Loucy (cell line): ENCODE measurements around the gene TXNDC17.

Experiments
- H2AFZ ChIP-seq: fragments of 200-600 bp; sonication (generic); 2 replicates; pipeline ENCODE4 v1.6.0; 2016; ENCODE audit warnings: antibody characterized with exemption, mild to moderate bottlenecking, low read length, moderate library complexity
- H3F3A ChIP-seq: fragments of 200-600 bp; 2 replicates; pipeline ENCODE4 v1.6.0; 2016; ENCODE audit warnings: antibody characterized with exemption, low read depth, mild to moderate bottlenecking
- H3K27me3 ChIP-seq: fragments of 200-600 bp; sonication (generic); 2 replicates; pipeline ENCODE4 v1.6.1; 2014; ENCODE audit warnings: low read length, mild to moderate bottlenecking; ENCODE audit not compliant: insufficient read depth, poor library complexity, severe bottlenecking
- H3K36me3 ChIP-seq: fragments of 200-600 bp; sonication (generic); 2 replicates; pipeline ENCODE4 v1.6.1; 2016; ENCODE audit warnings: low read length; ENCODE audit not compliant: insufficient read depth
- H3K4me1 ChIP-seq: fragments of 200-600 bp; sonication (generic); 2 replicates; pipeline ENCODE4 v1.5.1; 2014; ENCODE audit warnings: low read length, mild to moderate bottlenecking; ENCODE audit not compliant: insufficient read depth, poor library complexity, severe bottlenecking
- H3K4me2 ChIP-seq: fragments of 200-600 bp; sonication (generic); 2 replicates; pipeline ENCODE4 v1.6.0; 2014; ENCODE audit warnings: antibody characterized with exemption, low read length, low read depth, mild to moderate bottlenecking; ENCODE audit not compliant: poor library complexity, severe bottlenecking
- H3K4me3 ChIP-seq: fragments of 200-600 bp; sonication (generic); 2 replicates; pipeline ENCODE4 v1.5.1; 2014; ENCODE audit warnings: low read length, mild to moderate bottlenecking, mixed read lengths; ENCODE audit not compliant: poor library complexity, severe bottlenecking
- H3K79me2 ChIP-seq: fragments of 200-600 bp; sonication (generic); 2 replicates; pipeline ENCODE4 v1.6.1; 2014; ENCODE audit warnings: low read length; ENCODE audit not compliant: insufficient read depth
- H3K9ac ChIP-seq: fragments of 200-600 bp; sonication (generic); 2 replicates; pipeline ENCODE4 v1.6.0; 2014; ENCODE audit warnings: mild to moderate bottlenecking, low read depth, low read length, moderate library complexity; ENCODE audit not compliant: poor library complexity, severe bottlenecking
- H3K9me2 ChIP-seq: fragments of 200-600 bp; sonication (generic); replicated peaks from 2 replicates; pipeline ENCODE4 v1.6.1; 2016; ENCODE audit warnings: low read depth, low read length, mixed read lengths
- H3K9me3 ChIP-seq: fragments of 200-600 bp; sonication (generic); 2 replicates; pipeline ENCODE4 v1.6.1; 2014; ENCODE audit warnings: mild to moderate bottlenecking, antibody characterized with exemption, low read length, low read depth; ENCODE audit not compliant: insufficient read depth
- H4K20me1 ChIP-seq: fragments of 200-600 bp; sonication (generic); 2 replicates; pipeline ENCODE4 v1.6.0; 2014; ENCODE audit warnings: antibody characterized with exemption, low read length, mild to moderate bottlenecking; ENCODE audit not compliant: insufficient read depth, poor library complexity, severe bottlenecking
- EZH2phosphoT487 ChIP-seq: fragments of 200-600 bp; IDR thresholded peaks from 2 replicates; pipeline ENCODE4 v1.6.1; 2018; ENCODE audit warnings: antibody characterized with exemption, mild to moderate bottlenecking, moderate library complexity, borderline replicate concordance
- TF ChIP-seq, protein P1 (sequence below): fragments of 200-600 bp; sonication (generic); conservative IDR thresholded peaks from 2 replicates; pipeline ENCODE4 v1.5.1; 2014; ENCODE audit warnings: mild to moderate bottlenecking, antibody characterized with exemption, low read length

The TXNDC17 gene

DNA sequence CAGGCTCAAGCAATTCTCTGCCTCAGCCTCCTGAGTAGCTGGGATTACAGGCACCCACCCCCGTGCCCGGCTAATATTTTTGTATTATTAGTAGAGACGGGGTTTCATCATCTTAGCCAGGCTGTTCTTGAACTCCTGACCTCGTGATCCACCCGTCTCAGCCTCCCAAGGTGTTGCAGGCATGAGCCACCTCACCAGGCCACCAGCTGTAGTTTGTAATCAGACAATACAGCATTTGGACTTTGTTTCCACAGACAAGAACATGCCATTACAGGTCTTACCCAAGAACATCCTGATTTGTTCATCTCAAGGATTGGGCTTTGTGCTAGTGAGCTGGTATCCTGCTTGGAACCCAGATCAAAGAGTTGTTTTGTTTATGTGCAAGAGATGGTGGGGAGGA lies 40.8 kb downstream of the TXNDC17 start:
- Histone ChIP-seq H3K4me2 (no peak overlapping the region), H4K20me1 (no peaks in the 10 kb centered on the region), H3K9ac (no peak overlapping the region), H3K9me3 (no peaks in the 10 kb centered on the region), H3K27me3 (peaks cover 37% of the 10 kb centered on the region), H3K4me1 (peaks cover 7% of the 10 kb centered on the region), H3F3A (no peaks in the 10 kb centered on the region), H3K79me2 (no peaks in the 10 kb centered on the region), H3K4me3 (no peak overlapping the region), H2AFZ (no peak overlapping the region), H3K36me3 (no peaks in the 10 kb centered on the region), H3K9me2 (no peaks in the 10 kb centered on the region)
- no peak for TF ChIP-seq EZH2phosphoT487
- TF ChIP-seq, protein P1, sequence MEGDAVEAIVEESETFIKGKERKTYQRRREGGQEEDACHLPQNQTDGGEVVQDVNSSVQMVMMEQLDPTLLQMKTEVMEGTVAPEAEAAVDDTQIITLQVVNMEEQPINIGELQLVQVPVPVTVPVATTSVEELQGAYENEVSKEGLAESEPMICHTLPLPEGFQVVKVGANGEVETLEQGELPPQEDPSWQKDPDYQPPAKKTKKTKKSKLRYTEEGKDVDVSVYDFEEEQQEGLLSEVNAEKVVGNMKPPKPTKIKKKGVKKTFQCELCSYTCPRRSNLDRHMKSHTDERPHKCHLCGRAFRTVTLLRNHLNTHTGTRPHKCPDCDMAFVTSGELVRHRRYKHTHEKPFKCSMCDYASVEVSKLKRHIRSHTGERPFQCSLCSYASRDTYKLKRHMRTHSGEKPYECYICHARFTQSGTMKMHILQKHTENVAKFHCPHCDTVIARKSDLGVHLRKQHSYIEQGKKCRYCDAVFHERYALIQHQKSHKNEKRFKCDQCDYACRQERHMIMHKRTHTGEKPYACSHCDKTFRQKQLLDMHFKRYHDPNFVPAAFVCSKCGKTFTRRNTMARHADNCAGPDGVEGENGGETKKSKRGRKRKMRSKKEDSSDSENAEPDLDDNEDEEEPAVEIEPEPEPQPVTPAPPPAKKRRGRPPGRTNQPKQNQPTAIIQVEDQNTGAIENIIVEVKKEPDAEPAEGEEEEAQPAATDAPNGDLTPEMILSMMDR, result no peak

DNA sequence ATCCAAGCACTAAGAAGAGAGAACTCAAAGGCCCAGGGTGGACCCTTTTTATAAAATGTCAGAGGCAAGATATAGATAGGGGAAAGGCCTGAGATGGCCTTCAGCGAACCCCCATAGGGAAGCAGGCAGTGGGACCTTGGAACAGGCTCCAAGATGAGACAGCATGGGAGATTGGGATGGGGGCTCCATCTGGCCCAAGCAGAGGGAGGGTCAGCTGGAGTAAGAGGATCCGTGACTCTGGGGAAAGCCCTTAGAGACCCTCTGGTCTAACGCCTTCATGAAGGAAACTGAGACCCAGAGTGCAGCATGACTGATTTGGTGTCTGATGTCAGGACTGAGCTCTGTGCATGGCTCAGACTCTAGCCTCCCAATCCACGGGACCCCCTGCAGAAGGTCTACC lies 41.5 kb downstream of the TXNDC17 start:
- Histone ChIP-seq H3K9me3 (no peaks in the 10 kb centered on the region), H3K27me3 (peaks cover 30% of the 10 kb centered on the region)

DNA sequence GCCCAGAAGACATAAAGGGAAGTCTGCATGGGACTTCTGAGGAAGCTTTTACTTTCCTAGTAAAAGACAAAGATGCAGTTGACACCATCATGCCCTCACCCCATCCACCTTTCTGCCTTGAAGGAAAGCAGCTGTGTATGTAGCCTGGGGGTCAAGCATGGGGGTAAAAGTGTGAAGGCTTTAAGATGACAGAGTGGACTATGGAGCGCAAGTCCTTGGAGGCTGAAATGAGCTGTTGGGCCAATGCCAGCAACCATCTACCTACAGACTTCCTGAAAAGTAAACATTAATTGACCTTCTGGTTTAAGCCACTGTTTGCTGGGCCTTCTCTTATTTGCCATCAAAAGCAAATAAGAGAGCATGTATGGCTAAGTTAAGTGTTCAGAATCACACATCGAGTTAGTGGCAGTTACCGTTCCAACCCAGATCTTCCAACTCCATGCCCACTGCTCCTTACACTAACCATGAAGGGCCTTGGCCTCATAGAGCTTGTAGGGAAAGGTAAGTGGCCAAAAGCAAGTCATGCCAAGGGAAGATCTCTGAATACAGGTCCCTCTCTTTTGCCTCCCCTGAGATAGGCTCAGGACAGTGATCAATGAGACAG lies 42.3 kb downstream of the TXNDC17 start:
- no peaks in the 10 kb centered on the region for H3K36me3 ChIP-seq
- H3K4me2 ChIP-seq, result no peak overlapping the region
- peaks cover 23% of the 10 kb centered on the region for H3K27me3 ChIP-seq

More for the DNA sequence above, 41.5 kb downstream of the TXNDC17 start:
- Histone ChIP-seq H4K20me1 (no peaks in the 10 kb centered on the region), H3K9me2 (no peaks in the 10 kb centered on the region), H3K36me3 (no peaks in the 10 kb centered on the region), H3K4me3 (no peak overlapping the region), H3F3A (no peaks in the 10 kb centered on the region), H3K9ac (no peak overlapping the region), H3K4me2 (no peak overlapping the region), H3K4me1 (peaks cover 4% of the 10 kb centered on the region), H3K79me2 (no peaks in the 10 kb centered on the region), H2AFZ (no peak overlapping the region)
- TF ChIP-seq, protein P1, result no peak
- no peak for TF ChIP-seq EZH2phosphoT487

More for the DNA sequence above, 42.3 kb downstream of the TXNDC17 start:
- H3F3A ChIP-seq, result no peaks in the 10 kb centered on the region
- H4K20me1 ChIP-seq, result no peaks in the 10 kb centered on the region
- TF ChIP-seq, protein P1, result no peak
- TF ChIP-seq EZH2phosphoT487, result no peak
- no peak overlapping the region for H2AFZ ChIP-seq
- H3K9me2 ChIP-seq, result no peaks in the 10 kb centered on the region
- H3K9me3 ChIP-seq, result no peaks in the 10 kb centered on the region
- no peak overlapping the region for H3K9ac ChIP-seq
- H3K79me2 ChIP-seq, result no peaks in the 10 kb centered on the region
- H3K4me1 ChIP-seq, result no peaks in the 10 kb centered on the region
- no peak overlapping the region for H3K4me3 ChIP-seq
